ELR (cell line): ENCODE results near the gene ANKRD37.
A peak's percentile ranks its signal among the peaks of the same experiment; 100 is the strongest.

Source experiments
- DNase-seq: peaks from one replicate; pipeline ENCODE4 v3.0.0-alpha.2; 2015; ENCODE audit warnings: low read depth

The ANKRD37 gene

DNA sequence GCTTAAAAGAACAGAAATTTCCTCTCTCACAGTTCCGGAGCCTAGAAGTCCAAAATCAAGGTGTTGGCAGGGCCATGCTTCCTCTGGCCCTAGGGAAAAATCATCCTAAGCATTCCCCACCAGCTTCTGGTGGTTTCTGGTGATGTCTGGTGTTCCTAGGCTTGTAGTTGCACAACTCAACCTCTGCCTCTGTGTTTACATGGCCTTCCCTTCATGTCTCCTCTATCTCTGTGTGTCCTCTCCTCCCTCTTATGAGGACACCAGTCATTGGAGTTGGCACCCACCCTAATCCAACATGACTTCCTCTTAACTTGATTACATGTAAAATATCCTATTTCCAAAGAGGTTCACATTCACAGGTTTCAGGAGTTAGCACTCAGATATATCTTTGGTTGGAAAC lies 16.3 kb upstream of the ANKRD37 start:
- DNase-seq = no peak

DNA sequence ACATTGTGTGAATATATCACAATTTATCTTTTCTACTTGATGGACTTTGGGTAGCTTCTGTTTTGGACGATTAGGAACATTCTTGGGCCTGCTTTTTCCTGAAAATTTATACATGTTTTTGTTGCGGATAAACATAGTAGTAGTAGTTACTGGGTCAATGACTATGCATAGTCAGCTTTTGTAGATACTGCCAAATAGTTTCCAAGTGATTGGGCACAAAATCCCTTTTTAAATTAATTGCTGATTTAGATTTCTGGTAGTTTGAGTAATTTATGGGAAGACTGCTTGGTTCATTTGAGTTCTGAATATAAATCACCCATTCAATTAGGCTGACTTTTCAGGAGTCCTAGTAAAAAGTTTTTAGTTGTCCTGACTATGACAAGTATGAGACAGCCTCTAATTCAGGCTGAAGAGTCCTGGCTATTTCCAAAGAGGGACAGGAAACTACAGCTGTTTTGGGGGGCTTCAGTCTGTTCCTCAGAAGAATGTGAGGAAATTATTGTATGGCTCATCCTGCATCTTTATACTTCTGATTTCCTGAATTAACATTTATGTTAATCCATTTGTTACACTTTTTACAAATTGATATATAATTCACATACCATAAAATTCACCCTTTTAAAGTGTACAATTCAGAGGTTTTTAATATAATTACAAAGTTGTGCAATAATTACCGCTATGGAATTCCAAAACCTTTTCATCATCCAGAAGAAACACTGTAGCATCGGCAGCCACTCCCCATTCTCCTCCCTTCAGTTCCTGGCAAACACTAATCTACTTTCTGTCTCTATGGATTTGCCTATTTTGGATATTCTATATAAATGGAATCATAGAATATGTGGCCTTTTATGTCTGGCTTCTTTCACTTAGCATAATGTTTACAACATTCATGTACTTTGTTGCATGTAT lies 15.1 kb upstream of the ANKRD37 start:
- DNase-seq = no peak

DNA sequence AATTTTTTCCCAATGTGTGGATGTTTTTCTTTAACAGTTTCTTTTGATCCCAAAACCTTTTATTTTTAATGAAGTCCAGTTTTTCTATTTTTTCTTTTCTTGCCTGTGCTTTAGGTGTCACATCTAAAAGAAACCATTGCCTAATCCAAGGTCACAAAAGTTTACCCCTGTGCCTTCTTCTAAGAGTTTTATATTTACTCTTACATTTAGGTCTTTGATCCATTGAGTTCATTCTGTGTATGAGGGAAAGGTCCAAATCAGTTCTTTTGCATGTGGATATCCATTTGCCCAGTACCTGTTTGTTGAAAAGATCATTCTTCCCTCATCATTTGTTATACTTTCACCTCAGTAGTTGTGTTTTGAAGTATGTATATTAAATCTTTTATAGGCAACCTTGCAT lies 13.9 kb upstream of the ANKRD37 start:
- no peak for DNase-seq

DNA sequence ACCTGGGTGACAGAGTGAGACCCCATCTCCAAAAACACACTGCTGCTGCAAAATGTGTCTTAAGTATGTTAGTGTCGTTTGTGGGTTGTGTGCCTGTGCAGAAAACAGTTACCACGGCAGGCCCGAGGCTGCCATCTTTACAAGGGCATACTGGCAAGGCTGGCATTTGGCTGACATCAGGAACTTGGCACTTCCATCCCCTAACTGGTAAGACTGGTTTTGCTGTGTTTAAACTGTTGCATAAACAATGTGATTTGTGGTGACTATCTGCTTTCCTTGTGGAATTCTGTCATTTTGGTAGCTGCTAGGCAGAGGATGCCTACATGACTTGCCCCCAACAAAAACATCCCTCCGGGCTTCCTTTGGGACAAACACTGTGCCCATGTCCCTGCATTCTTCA lies 13.2 kb upstream of the ANKRD37 start:
- no peak for DNase-seq

DNA sequence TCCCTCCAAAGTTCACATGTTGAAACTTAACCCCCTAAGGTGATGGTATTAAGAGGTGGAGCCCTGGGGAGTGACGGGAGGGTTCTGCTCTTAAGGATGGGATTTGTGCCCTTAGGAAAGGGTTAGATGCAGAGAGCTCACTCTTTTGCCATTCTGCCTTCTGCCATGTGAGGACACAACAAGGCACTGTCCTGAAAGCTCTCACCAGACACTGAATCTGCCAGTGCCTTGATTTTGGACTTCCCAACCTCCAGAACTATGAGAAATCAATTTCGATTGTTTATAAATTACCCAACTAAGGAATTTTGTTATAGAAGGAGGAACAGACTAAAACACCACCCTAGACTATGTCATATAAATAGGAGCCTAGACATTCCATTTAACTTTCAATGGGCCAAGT lies 12.6 kb upstream of the ANKRD37 start:
- DNase-seq = no peak

DNA sequence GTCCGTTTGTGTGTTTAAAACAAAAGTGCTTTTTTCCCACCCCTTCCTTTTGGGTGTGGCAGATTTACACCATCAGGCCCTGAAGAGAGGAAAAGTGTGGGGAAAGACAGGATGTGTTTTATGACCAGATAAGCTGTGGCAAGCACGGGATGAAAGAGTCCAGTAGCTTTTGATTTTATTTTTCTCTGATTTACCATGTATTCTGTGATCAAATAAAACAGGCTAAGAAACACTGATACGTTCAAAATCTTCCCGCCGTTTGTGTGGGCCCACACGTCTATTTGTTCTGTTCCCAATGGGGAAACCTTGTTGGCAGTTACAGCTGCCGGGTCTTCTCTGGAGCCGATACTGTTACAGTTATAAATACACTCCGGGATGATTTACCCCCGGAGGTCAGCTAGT lies 11.7 kb upstream of the ANKRD37 start:
- no peak for DNase-seq

DNA sequence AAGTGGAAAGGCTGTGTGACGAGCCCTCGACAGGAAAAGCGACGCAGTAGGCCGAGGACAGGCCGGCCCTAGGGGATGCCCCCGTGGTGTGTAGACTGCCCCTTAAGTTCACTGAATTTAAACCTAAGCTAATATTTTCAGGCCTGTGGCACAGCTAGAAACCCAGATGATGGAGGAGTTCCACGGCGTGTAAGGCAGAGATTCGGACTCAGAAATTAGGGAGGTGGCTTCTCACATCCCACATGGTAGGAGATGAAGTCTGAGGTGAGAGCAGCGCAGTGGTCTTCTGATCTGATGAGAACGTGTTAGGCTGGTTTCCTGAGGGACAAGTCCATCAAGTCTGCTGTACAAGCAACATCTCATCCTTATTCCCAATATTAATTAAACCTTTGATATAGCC lies 8.7 kb upstream of the ANKRD37 start:
- DNase-seq = no peak

DNA sequence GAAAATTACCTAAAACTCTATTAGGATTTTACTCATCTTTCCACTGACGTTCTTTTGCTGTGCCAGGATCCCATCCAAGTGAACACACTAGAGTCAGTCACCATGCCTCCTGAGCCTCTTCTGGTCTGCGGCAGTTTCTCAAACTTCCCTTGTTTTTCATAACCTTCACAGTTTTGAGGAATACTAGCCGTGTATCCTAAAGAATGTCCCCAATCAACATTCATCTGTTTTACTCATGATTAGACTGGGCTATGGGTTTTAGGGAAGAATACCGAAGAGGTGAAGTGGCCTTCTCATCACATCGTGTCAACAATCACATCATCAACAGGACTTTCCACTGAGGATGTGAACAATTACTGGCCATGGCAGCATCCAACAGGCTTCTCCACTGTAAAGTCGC lies 5.7 kb upstream of the ANKRD37 start:
- DNase-seq = peak; percentile 43

DNA sequence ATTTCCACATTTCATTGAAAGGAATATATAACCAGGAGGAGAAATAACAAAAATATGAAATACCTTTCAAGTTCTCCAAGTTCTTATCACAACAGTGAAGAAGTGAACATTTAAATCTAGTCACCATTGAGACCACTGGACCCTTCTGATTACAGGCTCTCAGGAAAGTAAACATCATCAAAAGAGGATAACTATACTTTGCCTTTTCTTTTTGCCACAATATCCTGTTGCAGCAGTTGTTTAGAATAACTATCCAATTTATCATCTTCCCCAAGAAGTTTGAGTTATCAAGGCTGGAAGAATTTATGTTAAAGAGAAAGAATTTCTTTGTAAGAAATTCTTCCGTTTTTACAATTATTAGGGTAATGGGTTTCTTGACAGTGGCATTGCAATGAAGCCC lies 4.5 kb upstream of the ANKRD37 start:
- DNase-seq = peak; percentile 61

DNA sequence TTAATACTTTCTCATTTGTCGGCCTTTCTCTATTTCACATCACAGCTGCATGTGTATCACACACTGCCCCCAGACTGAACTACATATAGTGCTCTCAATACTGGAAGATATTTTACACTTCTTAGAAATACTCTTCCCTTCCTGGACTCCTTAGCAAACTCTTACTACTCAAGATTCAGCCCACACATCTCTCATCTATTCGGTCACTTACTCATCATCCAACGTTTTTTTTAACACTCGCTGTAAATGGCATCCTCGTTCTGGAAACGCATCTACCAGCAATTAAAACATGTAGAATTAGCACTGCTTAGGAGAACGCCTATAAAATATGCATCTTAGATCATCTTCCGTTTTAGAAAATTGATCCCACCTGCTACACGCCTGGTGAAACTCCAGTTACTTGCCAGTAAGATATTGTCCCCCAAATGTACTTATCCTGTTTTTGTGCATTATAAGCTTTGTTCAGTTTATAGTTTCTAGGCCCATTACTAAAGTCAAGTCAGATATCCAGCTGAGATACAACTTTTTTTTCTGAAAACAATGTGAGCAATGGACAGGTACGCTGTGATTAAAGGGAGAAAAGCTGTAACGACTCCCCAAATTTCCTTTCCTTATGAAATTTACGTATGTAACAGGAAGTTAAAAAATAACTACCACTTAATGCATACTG lies 1.9 kb upstream of the ANKRD37 start:
- peak; percentile 63 for DNase-seq

DNA sequence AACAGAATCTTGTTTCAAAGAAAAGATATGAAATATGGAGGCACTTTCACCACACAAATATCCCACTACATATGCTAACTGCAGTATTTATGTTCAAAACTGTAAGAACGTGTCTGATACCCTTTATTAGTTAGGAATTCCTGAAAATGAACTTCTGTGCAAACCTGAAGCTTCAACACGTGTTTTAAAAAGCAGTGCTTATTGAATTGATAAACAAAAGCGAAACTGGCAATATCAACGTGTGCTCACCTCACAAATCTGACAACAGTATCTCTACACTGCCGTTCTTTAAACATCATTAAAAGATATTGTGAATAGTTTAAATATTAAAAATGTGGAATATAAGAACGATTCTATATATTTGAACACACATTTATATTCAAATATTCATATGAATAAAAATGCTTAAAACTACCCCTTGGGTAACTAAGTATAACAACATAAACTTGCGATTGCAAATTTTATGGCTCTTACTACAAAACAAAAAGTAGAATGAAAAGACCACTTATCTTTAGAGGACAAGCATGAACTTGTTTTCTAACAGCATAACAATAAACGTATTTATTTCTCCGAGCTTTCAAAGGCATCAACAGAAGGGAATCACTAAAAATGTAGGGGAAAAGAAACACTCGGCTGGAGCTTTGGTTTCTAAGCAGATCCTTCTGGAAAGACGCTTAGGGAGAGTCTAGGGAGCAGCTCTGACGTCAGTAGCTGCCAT lies 1.2 kb upstream of the ANKRD37 start, which contains the start of gene LRP2BP:
Gene LRP2BP, minus strand, starts transcription at position 687 of the 718 bp plus-strand sequence. CDS start 17,738 bp downstream, outside the sequence.
- peak; percentile 39 for DNase-seq

DNA sequence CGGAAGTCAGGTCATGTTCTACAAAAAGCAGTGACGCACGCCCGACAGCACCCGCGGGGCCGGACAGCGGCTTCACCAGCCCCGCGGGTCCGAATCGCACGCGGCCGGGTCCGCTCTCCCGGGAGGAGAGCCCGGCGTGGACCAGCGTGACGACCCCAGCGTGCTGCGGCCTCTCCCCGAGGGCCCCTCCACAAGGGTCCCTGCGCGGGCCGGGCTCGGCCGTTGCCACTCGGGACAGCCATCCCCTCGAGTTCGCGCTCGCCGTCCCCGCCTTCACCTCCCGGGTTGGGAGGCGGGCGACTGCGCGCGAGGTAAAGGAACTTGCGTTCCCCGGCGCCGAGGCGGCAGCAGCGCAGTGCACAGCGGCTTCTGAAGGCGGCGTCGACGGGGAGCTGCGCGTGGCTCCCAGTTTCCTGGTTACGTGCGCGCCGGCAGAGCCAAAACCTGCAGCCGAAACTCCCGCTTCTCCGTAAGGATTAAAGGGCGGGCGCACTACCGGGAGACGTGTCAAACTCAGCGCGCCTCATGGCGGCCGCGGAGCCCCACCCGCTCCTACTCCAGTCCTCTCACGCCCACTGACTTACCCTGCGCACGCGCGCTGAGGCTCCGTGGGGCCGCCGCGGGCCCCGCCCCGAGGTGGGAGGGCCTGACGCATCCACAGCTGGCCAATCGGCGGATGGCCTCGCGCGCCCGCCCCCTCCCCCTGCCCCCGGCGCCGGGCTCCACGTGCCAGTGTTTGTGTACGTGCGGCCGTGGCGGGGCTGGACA lies 501 bp upstream of the ANKRD37 start:
- peak; percentile 94 for DNase-seq

DNA sequence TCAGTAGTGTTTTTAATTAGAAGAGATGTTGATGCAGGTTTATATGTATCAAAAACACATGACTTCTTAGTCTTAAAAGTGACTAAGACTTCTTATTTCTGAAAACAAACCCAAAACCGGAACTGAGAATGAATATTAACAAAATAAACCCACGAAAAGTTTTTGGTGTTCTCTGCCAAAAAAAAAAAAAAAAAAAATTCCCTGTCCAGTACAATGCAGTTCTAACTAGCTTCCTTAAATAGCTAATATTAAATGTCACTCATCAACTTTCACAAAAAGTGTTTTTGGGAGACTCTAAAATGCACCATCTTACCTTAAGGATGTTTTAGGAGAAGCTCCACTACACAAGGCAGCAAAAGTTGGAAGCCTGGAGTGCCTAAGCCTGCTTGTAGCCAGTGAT lies 2.0 kb downstream of the ANKRD37 start:
- no peak for DNase-seq

DNA sequence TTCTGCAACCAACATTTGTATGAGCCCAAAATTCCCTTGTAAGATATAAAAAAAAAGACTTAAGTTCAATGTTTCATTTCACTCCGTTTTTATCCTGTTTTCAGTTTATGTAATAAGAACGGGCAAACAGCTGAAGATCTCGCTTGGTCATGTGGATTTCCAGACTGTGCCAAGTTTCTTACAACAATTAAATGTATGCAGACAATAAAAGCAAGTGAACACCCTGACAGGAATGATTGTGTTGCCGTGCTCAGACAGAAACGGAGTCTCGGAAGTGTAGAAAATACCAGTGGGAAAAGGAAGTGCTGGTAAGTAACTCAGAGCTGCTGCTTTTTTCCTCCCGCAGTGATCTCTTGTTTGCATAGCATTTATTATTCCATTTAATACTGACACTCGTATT lies 2.8 kb downstream of the ANKRD37 start:
- no peak for DNase-seq

DNA sequence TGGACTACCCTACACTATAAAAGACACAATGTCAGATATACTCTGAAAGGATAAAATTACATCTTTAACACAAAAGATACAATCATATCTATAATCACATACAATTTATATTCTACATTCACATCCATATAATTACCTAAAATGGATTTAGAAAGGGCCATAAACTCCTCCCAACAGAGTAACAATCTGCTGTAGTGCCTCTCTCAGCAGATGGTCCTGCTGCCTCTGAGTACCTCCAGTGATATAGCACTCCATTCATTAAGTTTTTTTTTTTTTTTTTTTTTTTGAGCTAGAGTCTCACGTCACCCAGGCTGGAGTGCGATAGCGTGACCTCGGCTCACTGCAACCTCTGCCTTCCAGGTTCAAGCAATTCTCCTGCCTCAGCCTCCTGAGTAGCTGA lies 7.4 kb downstream of the ANKRD37 start:
- no peak for DNase-seq

DNA sequence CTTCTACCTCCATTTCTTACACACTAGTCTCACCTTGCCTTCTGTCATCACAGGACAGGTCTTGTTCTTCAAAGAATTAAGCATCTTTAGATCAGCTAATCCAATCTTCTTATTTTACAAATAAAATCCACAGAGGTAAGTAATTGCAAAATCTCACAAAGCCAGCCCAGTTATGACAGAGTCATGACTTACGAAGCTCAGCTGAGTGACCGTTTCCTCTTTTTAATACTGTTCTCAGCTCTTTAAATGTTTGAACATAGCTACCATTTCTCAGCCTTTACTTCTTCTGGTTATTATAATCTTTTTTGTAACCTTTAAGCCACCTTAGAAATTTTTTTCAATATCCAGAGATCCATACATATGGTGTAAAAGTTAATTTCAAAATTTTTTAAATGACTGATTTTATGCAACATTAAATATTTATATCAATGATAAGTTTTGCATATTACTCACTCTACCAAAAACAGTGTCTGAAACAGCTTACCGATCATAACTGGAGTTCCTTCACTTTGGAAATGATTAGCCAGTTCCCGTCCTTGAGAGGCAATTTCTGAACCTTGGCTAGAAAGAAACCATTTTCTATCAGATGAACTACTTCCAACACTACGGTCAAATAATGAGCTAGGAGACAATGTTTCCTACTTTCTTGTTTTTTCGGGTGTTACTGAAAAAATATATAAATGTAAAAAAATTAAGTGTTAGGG lies 8.8 kb downstream of the ANKRD37 start:
- no peak for DNase-seq

DNA sequence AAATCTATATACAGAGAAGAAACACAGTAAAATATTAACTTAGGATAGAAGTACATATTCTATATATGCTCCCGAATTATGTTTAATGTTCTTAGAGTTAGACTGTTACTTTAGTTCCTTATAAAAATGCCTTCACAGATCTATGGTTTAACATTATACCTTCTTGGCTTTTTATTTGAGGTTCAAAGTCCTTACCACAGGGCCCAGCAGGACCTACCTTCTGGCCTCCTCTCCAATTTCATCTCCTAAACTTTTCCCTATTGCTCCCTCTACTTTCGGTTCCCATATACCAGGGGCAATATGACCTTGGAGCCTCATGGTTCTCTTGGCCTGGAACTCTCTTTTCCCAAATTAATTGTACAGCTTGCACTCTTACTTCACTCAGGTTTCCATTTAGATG lies 11.8 kb downstream of the ANKRD37 start:
- no peak for DNase-seq

DNA sequence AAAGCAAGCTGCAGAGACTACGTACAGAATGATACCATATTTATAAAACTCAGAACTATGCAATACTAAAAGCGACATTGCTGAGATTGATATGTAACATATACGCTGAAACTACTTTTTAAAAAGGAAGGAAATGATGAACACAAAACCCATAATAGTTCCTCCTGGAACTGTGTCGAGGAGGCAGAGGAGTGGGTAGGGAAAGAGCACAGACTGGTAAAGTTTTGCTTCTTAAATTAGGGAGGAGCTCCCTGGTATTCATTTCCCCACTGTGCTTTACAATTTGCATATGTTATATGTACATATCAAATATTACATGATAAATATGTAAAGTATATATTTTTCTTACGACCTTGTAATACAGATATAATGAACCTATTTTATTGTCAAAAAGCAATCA lies 15.2 kb downstream of the ANKRD37 start:
- no peak for DNase-seq

DNA sequence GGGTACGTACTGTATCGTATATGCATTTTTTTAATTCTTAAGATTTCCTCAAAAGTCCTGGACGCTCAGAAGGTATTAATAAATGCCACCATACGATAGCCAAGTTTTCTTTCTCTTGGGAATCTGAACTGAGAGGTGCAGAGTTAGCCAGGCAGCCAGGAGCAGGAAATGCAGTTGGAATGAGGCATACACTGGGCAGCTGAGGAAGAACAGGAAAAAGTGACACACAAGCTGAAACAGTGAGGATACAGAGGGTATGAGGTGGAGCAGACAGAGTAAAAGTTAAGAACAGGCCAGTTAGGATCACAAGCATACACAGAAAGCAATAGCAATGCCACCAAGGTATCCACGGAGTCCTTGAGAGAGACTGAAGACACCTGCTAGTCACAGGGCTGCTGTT lies 15.8 kb downstream of the ANKRD37 start:
- DNase-seq = peak; percentile 29

DNA sequence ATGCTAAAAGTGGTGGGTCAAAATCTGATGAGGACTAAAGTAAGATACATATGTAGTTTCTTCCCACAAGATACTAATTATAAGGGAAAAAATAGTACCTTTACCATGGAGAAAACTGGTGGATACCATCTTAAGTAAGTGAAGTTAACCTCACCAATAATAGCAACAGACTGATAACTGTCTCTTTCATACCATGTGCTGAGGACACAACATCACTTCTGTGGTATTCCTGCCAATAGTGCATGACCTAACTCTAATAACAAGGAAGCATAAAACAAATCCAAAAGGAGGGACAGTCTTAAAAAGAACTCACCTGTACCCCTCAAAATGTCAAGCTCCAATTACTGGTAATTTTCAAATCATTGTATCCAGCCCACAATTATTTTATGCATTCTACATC lies 20.3 kb downstream of the ANKRD37 start:
- DNase-seq = no peak

DNA sequence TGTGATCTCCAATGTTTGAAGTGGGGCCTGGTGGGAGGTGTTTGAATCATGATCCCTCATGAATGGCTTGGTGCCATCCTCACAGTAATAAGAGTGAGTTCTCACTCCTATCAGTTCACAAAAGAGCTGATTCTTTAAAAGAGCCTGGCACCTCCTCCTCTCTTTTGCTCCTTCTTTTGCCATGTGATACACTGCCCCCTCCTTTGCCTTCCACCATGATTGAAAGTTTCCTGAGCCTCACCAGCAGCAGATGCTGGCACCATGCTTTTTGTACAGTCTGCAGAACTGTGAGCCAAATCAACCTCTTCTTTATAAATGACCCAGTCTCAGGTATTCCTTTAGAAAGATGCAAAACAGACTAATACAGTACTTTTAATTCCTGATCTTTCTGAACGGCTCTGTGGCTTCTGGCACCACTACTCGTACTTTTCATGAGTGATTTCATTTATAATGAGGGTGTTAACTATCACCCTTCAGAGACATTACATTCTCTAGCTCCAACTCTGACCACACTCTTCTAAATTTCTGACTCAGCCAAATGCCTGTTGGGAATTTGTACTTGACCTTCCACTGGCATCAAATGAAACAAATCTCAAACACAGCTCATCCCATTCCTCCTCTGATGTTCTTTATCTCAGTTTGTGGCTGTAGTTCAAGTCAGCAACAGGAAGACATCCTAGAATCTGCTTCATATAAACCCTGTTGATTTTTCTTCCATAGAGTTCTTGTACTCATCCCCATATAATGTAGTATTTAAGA lies 24.9 kb downstream of the ANKRD37 start:
- no peak for DNase-seq
